ENCODE measurements around the gene BRIX1.

- TF ChIP-seq POLR2A (IDR thresholded peaks at IDR 0.05; ENCODE audit: low read depth, low read length) (no peak), POLR2AphosphoS5 (IDR thresholded peaks at IDR 0.05; ENCODE audit: low read depth, low read length) (no peak), SPI1 (IDR thresholded peaks at IDR 0.05; ENCODE audit: low read depth, low read length) (no peak), TAF1 (IDR thresholded peaks at IDR 0.05; ENCODE audit: low read depth, low read length) (no peak), POU2F2 (IDR thresholded peaks at IDR 0.05; ENCODE audit: low read depth, low read length) (no peak)
These were observed 12.3 kb upstream of the BRIX1 start for GRCh38 chr5:34903260-34903659.
